ENCODE measurements around the gene ALDH3A1. TPM values are rescaled to one million over a fixed set of nuclear protein-coding genes. Genes with fewer than 3 reads are reported as not detected.

ALDH3A1 gene
- polyA plus RNA-seq, 2 of the 4 experiments (the other 2 are of a cell fraction) = 959 to 1,190 TPM

DNA sequence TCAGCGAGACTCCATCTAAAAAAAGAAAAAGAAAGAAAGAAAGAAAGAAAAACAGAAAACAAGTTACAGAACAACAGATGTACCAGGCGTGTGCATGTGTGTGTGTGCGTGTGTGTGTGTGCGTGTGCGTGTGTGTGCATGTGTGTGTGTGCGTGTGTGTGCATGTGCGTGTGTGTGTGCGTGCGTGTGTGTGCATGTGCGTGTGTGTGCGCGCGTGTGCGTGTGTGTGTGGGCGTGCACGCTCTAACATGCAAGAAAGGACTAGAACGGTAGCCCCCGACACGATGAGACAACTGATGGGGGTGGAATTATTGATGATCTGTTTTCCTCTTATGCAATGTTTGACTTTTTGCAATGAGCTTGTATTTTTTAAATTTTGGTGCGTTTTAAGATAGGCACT is 1.6 kb downstream of the ALDH3A1 start (continued):
- TF ChIP-seq, protein P1, sequence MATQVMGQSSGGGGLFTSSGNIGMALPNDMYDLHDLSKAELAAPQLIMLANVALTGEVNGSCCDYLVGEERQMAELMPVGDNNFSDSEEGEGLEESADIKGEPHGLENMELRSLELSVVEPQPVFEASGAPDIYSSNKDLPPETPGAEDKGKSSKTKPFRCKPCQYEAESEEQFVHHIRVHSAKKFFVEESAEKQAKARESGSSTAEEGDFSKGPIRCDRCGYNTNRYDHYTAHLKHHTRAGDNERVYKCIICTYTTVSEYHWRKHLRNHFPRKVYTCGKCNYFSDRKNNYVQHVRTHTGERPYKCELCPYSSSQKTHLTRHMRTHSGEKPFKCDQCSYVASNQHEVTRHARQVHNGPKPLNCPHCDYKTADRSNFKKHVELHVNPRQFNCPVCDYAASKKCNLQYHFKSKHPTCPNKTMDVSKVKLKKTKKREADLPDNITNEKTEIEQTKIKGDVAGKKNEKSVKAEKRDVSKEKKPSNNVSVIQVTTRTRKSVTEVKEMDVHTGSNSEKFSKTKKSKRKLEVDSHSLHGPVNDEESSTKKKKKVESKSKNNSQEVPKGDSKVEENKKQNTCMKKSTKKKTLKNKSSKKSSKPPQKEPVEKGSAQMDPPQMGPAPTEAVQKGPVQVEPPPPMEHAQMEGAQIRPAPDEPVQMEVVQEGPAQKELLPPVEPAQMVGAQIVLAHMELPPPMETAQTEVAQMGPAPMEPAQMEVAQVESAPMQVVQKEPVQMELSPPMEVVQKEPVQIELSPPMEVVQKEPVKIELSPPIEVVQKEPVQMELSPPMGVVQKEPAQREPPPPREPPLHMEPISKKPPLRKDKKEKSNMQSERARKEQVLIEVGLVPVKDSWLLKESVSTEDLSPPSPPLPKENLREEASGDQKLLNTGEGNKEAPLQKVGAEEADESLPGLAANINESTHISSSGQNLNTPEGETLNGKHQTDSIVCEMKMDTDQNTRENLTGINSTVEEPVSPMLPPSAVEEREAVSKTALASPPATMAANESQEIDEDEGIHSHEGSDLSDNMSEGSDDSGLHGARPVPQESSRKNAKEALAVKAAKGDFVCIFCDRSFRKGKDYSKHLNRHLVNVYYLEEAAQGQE (IDR thresholded peaks at IDR 0.05) = no peak
- TF ChIP-seq NR3C1 (IDR thresholded peaks at IDR 0.05) = no peak
- TF ChIP-seq, protein P2, sequence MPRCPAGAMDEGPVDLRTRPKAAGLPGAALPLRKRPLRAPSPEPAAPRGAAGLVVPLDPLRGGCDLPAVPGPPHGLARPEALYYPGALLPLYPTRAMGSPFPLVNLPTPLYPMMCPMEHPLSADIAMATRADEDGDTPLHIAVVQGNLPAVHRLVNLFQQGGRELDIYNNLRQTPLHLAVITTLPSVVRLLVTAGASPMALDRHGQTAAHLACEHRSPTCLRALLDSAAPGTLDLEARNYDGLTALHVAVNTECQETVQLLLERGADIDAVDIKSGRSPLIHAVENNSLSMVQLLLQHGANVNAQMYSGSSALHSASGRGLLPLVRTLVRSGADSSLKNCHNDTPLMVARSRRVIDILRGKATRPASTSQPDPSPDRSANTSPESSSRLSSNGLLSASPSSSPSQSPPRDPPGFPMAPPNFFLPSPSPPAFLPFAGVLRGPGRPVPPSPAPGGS (IDR thresholded peaks at IDR 0.05) = no peak
- TF ChIP-seq RARB (CRISPR knock-in tag; IDR thresholded peaks at IDR 0.05) = peak; percentile 78
- no peak for TF ChIP-seq KDM5A (IDR thresholded peaks at IDR 0.05)
- no peak for TF ChIP-seq ZNF302 (CRISPR knock-in tag; IDR thresholded peaks at IDR 0.05)
- TF ChIP-seq, protein P3, sequence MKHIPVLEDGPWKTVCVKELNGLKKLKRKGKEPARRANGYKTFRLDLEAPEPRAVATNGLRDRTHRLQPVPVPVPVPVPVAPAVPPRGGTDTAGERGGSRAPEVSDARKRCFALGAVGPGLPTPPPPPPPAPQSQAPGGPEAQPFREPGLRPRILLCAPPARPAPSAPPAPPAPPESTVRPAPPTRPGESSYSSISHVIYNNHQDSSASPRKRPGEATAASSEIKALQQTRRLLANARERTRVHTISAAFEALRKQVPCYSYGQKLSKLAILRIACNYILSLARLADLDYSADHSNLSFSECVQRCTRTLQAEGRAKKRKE (CRISPR knock-in tag; IDR thresholded peaks at IDR 0.05; ENCODE audit: low read depth) = peak; percentile 52; the same call in 1 of the 2 replicates
- TF ChIP-seq KDM1A (IDR thresholded peaks at IDR 0.05; ENCODE audit: low read depth) = no peak
- TF ChIP-seq NPAS2 (CRISPR knock-in tag; IDR thresholded peaks at IDR 0.05; ENCODE audit: borderline replicate concordance) = 0 out of 2 replicates have a peak, but pooled peaks have one; percentile 31
- TF ChIP-seq MAZ (IDR thresholded peaks at IDR 0.05; ENCODE audit: borderline replicate concordance, low read depth, low read length) = no peak
- no peak for TF ChIP-seq PHF8 (IDR thresholded peaks at IDR 0.05; ENCODE audit: borderline replicate concordance, low read depth)
- TF ChIP-seq, protein P4, sequence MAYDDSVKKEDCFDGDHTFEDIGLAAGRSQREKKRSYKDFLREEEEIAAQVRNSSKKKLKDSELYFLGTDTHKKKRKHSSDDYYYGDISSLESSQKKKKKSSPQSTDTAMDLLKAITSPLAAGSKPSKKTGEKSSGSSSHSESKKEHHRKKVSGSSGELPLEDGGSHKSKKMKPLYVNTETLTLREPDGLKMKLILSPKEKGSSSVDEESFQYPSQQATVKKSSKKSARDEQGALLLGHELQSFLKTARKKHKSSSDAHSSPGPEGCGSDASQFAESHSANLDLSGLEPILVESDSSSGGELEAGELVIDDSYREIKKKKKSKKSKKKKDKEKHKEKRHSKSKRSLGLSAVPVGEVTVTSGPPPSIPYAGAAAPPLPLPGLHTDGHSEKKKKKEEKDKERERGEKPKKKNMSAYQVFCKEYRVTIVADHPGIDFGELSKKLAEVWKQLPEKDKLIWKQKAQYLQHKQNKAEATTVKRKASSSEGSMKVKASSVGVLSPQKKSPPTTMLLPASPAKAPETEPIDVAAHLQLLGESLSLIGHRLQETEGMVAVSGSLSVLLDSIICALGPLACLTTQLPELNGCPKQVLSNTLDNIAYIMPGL (CRISPR knock-in tag; IDR thresholded peaks at IDR 0.05; ENCODE audit: borderline replicate concordance) = no peak
- TF ChIP-seq, protein P5, sequence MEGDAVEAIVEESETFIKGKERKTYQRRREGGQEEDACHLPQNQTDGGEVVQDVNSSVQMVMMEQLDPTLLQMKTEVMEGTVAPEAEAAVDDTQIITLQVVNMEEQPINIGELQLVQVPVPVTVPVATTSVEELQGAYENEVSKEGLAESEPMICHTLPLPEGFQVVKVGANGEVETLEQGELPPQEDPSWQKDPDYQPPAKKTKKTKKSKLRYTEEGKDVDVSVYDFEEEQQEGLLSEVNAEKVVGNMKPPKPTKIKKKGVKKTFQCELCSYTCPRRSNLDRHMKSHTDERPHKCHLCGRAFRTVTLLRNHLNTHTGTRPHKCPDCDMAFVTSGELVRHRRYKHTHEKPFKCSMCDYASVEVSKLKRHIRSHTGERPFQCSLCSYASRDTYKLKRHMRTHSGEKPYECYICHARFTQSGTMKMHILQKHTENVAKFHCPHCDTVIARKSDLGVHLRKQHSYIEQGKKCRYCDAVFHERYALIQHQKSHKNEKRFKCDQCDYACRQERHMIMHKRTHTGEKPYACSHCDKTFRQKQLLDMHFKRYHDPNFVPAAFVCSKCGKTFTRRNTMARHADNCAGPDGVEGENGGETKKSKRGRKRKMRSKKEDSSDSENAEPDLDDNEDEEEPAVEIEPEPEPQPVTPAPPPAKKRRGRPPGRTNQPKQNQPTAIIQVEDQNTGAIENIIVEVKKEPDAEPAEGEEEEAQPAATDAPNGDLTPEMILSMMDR (IDR thresholded peaks at IDR 0.05) = no peak
- no peak for TF ChIP-seq RFX5 (IDR thresholded peaks at IDR 0.05)
- TF ChIP-seq HOXA7 (CRISPR knock-in tag; IDR thresholded peaks at IDR 0.05) = peak; percentile 65
- no peak for TF ChIP-seq RAD21 (conservative IDR thresholded peaks at IDR 0.05 in 1 of 2, IDR thresholded peaks at IDR 0.05 in 1 of 2)
- no peak for TF ChIP-seq NFE2L2 (conservative IDR thresholded peaks at IDR 0.05; ENCODE audit: low read length)
- TF ChIP-seq TP53 (CRISPR knock-in tag; IDR thresholded peaks at IDR 0.05) = peak; percentile 85; the same call in 1 of the 2 replicates
- TF ChIP-seq FOXS1 (CRISPR knock-in tag; IDR thresholded peaks at IDR 0.05) = no peak
- TF ChIP-seq, protein P6, sequence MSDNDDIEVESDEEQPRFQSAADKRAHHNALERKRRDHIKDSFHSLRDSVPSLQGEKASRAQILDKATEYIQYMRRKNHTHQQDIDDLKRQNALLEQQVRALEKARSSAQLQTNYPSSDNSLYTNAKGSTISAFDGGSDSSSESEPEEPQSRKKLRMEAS (IDR thresholded peaks at IDR 0.05) = 0 out of 2 replicates have a peak, but pooled peaks have one; percentile 33
- TF ChIP-seq, protein P7, sequence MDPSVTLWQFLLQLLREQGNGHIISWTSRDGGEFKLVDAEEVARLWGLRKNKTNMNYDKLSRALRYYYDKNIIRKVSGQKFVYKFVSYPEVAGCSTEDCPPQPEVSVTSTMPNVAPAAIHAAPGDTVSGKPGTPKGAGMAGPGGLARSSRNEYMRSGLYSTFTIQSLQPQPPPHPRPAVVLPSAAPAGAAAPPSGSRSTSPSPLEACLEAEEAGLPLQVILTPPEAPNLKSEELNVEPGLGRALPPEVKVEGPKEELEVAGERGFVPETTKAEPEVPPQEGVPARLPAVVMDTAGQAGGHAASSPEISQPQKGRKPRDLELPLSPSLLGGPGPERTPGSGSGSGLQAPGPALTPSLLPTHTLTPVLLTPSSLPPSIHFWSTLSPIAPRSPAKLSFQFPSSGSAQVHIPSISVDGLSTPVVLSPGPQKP (IDR thresholded peaks at IDR 0.05; ENCODE audit: low read depth, low read length) = no peak
- TF ChIP-seq HEYL (CRISPR knock-in tag; IDR thresholded peaks at IDR 0.05) = no peak
- no peak for TF ChIP-seq MAFK (IDR thresholded peaks at IDR 0.05; ENCODE audit: partially characterized antibody)
- TF ChIP-seq CBX2 (IDR thresholded peaks at IDR 0.05; ENCODE audit: borderline replicate concordance, low read depth) = no peak
- TF ChIP-seq, protein P8, sequence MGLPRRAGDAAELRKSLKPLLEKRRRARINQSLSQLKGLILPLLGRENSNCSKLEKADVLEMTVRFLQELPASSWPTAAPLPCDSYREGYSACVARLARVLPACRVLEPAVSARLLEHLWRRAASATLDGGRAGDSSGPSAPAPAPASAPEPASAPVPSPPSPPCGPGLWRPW (IDR thresholded peaks at IDR 0.05) = no peak
- no peak; the same call in 1 of the 2 replicates for TF ChIP-seq MYC (IDR thresholded peaks at IDR 0.05; ENCODE audit: borderline replicate concordance, low read length)
- peak; percentile 98 for TF ChIP-seq POLR2A (IDR thresholded peaks at IDR 0.05; ENCODE audit: low read length)
- no peak for TF ChIP-seq ZC3H11A (IDR thresholded peaks at IDR 0.05)
- no peak for TF ChIP-seq FOSL2 (IDR thresholded peaks at IDR 0.05)
- TF ChIP-seq FOSL2 (CRISPR knock-in tag; IDR thresholded peaks at IDR 0.05) = no peak; the same call in none of the 2 replicates
- 0 out of 2 replicates have a peak, but pooled peaks have one; percentile 43 for TF ChIP-seq FOSB (CRISPR knock-in tag; IDR thresholded peaks at IDR 0.05)
- TF ChIP-seq ESRRA (IDR thresholded peaks at IDR 0.05; ENCODE audit: borderline replicate concordance, low read length) = no peak
- no peak for TF ChIP-seq CHD4 (IDR thresholded peaks at IDR 0.05; ENCODE audit: borderline replicate concordance)

Data from A549 (cell line).